ENCODE data around the gene ADCY1. TPM values are rescaled to one million over a fixed set of nuclear protein-coding genes. Genes with fewer than 3 reads are reported as not detected.
"Not testable (repeated sequence)": the region's sequence is repeated elsewhere in the genome, so short reads cannot be mapped to it uniquely, and the experiment has no call there.

Gene ADCY1
- total RNA-seq (not detected), polyA plus RNA-seq (under 1 TPM in 2 of 3 donors, not detected in 1; 0.02 to 0.04 TPM), total RNA-seq (0 to 0.26 (median 0) reads per million in 6 experiments)

DNA sequence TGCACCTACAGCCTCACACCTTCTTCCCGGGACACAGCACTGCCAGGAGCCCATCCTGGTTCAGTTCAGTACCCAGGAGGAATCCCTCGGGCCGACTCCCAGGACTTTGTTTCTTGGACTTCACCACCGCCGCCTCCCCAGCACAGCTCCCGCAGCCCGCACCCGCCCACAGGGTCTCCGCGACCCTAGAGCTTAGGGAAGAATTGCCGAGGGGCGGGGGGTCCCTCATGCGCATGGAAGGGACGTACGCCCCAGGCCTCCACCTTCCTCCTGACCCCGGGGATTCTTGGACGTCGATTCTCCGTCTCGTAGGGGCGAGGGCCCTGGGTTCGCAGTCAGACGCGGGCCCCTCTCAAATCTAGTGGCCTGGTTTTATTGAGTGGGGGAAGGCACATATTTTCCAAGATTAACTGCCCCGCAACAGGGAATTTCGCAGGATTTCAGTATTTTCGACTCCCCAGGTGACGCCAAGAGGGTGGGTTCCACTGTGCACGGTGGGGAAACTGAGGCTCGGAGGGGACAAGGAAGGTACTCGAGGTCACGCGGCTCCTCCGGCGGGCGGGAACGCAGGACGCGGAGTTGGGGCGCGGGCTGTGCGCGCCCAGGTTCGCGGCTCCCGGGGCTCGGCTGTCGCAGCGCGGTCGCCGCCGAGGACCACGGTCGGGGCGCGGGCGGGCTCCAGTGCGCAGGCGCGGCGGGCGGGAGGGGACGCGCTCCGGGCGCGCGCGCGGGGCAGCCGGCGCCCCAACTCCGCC is at the start of gene ADCY1:
Gene ADCY1, plus strand, starts transcription at position 708 of the 755 bp plus-strand sequence. CDS start 176 bp downstream, outside the sequence.
- ATAC-seq = no peak
- Mint-ChIP-seq H3K4me1 (peaks cover 0 to 11% (median 2%) of the 10 kb centered on the region in 4 donors), H3K9me3 (peaks cover 0 to 2% (median 0%) of the 10 kb centered on the region in 9 donors), H3K27me3 (peaks cover 18 to 55% (median 34%) of the 10 kb centered on the region in 5 donors), H3K27ac (no peak within 1 kb of the TSS), H3K4me3 (peak within 1 kb of the TSS in 7 of 10 donors; percentile 41 to 58 (median 48)), H3K36me3 (peaks cover 0 to 7% (median 0%) of the 10 kb centered on the region in 3 donors)
- no peak for DNase-seq
- POLR2A ChIA-PET = no interaction called here

DNA sequence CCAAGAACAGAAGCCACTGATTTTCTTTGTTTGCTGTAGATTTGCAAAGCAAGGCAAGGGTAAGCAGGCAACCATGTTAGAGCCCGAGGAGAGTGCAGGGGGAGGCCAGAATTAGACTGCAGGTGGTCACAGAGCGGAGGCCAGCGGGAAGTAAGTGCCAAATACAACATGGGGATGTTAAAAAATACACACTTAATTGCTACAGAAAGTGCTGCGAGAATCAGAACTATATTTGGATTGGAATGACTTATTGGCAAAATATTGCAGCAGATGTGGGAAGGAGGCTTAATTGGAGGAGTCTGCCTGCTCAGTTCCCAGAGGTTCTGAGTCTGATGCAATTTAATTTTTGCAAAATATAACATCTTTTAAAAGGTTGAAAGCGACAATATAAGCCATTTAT is 49.7 kb upstream of the ADCY1 start:
- H3K9me3 Mint-ChIP-seq = peaks cover 0 to 7% (median 2%) of the 10 kb centered on the region in 9 donors
- no peaks in the 10 kb centered on the region for H3K36me3 Mint-ChIP-seq
- no peaks in the 10 kb centered on the region for H3K4me1 Mint-ChIP-seq
- H3K27ac Mint-ChIP-seq = no peak overlapping the region
- ATAC-seq (no peak), DNase-seq (no peak)
- no peak overlapping the region for H3K4me3 Mint-ChIP-seq
- POLR2A ChIA-PET = no interaction called here
- H3K27me3 Mint-ChIP-seq = peaks cover 4 to 21% (median 10%) of the 10 kb centered on the region in 5 donors

- no peak overlapping the region for H3K4me3 Mint-ChIP-seq
- no peak for ATAC-seq
Observed at GRCh38 chr7:45525057-45525456, 49.1 kb upstream of the ADCY1 start.

DNA sequence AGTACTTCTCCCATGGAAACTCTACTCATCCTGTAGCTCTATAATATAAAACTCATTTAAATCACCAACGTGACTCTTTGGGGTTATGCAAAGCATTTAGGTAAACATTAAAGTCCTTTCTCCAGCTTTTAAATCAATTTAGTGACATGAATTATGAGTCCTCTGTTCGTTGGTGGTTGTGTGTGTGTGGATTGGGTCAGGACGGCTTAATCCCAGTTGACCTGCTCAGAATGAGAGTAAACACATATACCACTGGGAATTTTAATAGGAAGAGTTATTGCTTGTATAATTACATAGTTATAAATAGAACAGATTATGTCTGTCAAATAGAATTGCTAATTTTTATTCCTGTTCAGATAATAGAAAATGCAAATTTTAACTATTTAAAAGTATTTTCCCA is 30.7 kb upstream of the ADCY1 start:
- Mint-ChIP-seq H3K4me3 (no peak overlapping the region), H3K9me3 (peaks cover 0 to 25% (median 11%) of the 10 kb centered on the region in 9 donors), H3K4me1 (no peaks in the 10 kb centered on the region), H3K27ac (no peak overlapping the region), H3K27me3 (peaks cover 0 to 9% (median 4%) of the 10 kb centered on the region in 5 donors), H3K36me3 (peaks cover 0 to 6% (median 0%) of the 10 kb centered on the region in 3 donors)
- POLR2A ChIA-PET = no interaction called here
- DNase-seq (no peak), ATAC-seq (no peak)

More at GRCh38 chr7:45525057-45525456, 49.1 kb upstream of the ADCY1 start:
- Mint-ChIP-seq H3K27me3 (peaks cover 4 to 21% (median 10%) of the 10 kb centered on the region in 5 donors), H3K36me3 (no peaks in the 10 kb centered on the region), H3K4me1 (no peaks in the 10 kb centered on the region), H3K9me3 (peaks cover 0 to 5% (median 0%) of the 10 kb centered on the region in 9 donors), H3K27ac (no peak overlapping the region)
- POLR2A ChIA-PET = no interaction called here
- no peak for DNase-seq

DNA sequence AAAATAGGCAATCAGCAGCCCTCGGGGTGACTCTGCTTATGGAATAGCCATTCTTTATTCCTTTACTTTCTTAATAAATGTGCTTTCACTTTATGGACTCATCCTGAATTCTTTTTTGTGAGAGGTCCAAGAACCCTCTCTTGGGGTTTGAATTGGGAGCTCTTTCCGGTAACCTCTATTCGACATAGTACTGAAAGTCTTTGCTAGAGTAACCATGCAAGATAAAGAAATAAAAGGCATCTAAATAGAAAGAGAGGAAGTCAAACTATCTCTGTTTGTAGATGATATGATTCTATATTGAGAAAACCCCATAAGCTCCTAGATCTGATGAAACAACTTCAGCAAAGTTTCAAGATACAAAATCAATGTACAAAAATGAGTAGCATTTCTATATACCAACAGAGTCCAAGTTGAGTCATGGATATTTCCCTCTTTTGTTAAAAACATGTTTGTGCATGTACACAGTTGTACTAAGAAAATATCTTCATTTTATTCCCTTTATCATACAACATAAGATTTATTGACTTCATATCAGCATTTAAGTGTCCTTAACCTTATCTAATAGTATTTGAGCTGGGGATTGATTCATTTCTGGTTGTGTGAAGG is 29.0 kb upstream of the ADCY1 start:
- H3K9me3 Mint-ChIP-seq, H3K36me3 Mint-ChIP-seq, H3K27me3 Mint-ChIP-seq, POLR2A ChIA-PET, H3K4me3 Mint-ChIP-seq, H3K27ac Mint-ChIP-seq, H3K4me1 Mint-ChIP-seq, DNase-seq, ATAC-seq: not testable (repeated sequence)

DNA sequence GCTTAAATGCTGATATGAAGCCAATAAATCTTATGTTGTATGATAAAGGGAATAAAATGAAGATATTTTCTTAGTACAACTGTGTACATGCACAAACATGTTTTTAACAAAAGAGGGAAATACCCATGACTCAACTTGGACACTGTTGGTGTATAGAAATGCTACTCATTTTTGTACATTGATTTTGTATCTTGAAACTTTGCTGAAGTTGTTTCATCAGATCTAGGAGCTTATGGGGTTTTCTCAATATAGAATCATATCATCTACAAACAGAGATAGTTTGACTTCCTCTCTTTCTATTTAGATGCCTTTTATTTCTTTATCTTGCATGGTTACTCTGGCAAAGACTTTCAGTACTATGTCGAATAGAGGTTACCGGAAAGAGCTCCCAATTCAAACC is 25.3 kb upstream of the ADCY1 start:
- H3K36me3 Mint-ChIP-seq, H3K4me3 Mint-ChIP-seq, H3K27ac Mint-ChIP-seq, ATAC-seq, H3K27me3 Mint-ChIP-seq, POLR2A ChIA-PET, H3K4me1 Mint-ChIP-seq, H3K9me3 Mint-ChIP-seq, DNase-seq: not testable (repeated sequence)

GRCh38 chr7:45563401-45563800 is 10.8 kb upstream of the ADCY1 start:
- H3K27ac Mint-ChIP-seq = no peak overlapping the region
- DNase-seq = no peak
- peaks cover 0 to 5% (median 0%) of the 10 kb centered on the region in 3 donors for H3K36me3 Mint-ChIP-seq
- peaks cover 0 to under 1% (median 0%) of the 10 kb centered on the region in 4 donors for H3K4me1 Mint-ChIP-seq
- peaks cover 6 to 54% (median 14%) of the 10 kb centered on the region in 5 donors for H3K27me3 Mint-ChIP-seq
- H3K4me3 Mint-ChIP-seq = no peak overlapping the region
- POLR2A ChIA-PET = no interaction called here
- no peak for ATAC-seq
- peaks cover 0 to 17% (median 5%) of the 10 kb centered on the region in 9 donors for H3K9me3 Mint-ChIP-seq

GRCh38 chr7:45563941-45564461 is 10.2 kb upstream of the ADCY1 start:
- DNase-seq (no peak), ATAC-seq (no peak)
- peaks cover 0 to 17% (median 5%) of the 10 kb centered on the region in 9 donors for H3K9me3 Mint-ChIP-seq
- H3K4me1 Mint-ChIP-seq = peaks cover 0 to 2% (median 0%) of the 10 kb centered on the region in 4 donors
- peaks cover 6 to 54% (median 15%) of the 10 kb centered on the region in 5 donors for H3K27me3 Mint-ChIP-seq
- H3K4me3 Mint-ChIP-seq = no peak overlapping the region
- H3K27ac Mint-ChIP-seq = no peak overlapping the region
- peaks cover 0 to 5% (median 0%) of the 10 kb centered on the region in 3 donors for H3K36me3 Mint-ChIP-seq
- POLR2A ChIA-PET = no interaction called here

- no peak for DNase-seq
- POLR2A ChIA-PET = no interaction called here
Observed at GRCh38 chr7:45564485-45564884, 9.7 kb upstream of the ADCY1 start.

GRCh38 chr7:45564886-45565455 is 9.2 kb upstream of the ADCY1 start:
- POLR2A ChIA-PET = no interaction called here

More at GRCh38 chr7:45564485-45564884, 9.7 kb upstream of the ADCY1 start:
- Mint-ChIP-seq H3K36me3 (peaks cover 0 to 5% (median 0%) of the 10 kb centered on the region in 3 donors), H3K4me3 (no peak overlapping the region), H3K4me1 (peaks cover 0 to 2% (median 0%) of the 10 kb centered on the region in 4 donors), H3K27me3 (peaks cover 6 to 54% (median 15%) of the 10 kb centered on the region in 5 donors), H3K9me3 (peaks cover 0 to 15% (median 5%) of the 10 kb centered on the region in 9 donors), H3K27ac (no peak overlapping the region)
- no peak for ATAC-seq

GRCh38 chr7:45566386-45566785 is 7.8 kb upstream of the ADCY1 start:
- no peak for DNase-seq
- Mint-ChIP-seq H3K27me3 (peaks cover 9 to 66% (median 16%) of the 10 kb centered on the region in 5 donors), H3K4me1 (peaks cover 0 to 2% (median 0%) of the 10 kb centered on the region in 4 donors), H3K4me3 (no peak overlapping the region), H3K36me3 (no peaks in the 10 kb centered on the region), H3K27ac (no peak overlapping the region), H3K9me3 (peaks cover 0 to 2% (median 0%) of the 10 kb centered on the region in 9 donors)
- no peak for ATAC-seq
- POLR2A ChIA-PET = no interaction called here

More at GRCh38 chr7:45564886-45565455, 9.2 kb upstream of the ADCY1 start:
- H3K4me3 Mint-ChIP-seq = no peak overlapping the region
- H3K9me3 Mint-ChIP-seq = peaks cover 0 to 10% (median 2%) of the 10 kb centered on the region in 9 donors
- H3K36me3 Mint-ChIP-seq = peaks cover 0 to 3% (median 0%) of the 10 kb centered on the region in 3 donors
- H3K27me3 Mint-ChIP-seq = peaks cover 6 to 57% (median 11%) of the 10 kb centered on the region in 5 donors
- no peak overlapping the region for H3K27ac Mint-ChIP-seq
- peaks cover 0 to 2% (median 0%) of the 10 kb centered on the region in 4 donors for H3K4me1 Mint-ChIP-seq
- ATAC-seq = no peak
- DNase-seq = no peak

- H3K4me1 Mint-ChIP-seq = peaks cover 0 to 2% (median 0%) of the 10 kb centered on the region in 4 donors
- DNase-seq (no peak), ATAC-seq (no peak)
- H3K27me3 Mint-ChIP-seq = peaks cover 13 to 69% (median 19%) of the 10 kb centered on the region in 5 donors
- POLR2A ChIA-PET = no interaction called here
- H3K9me3 Mint-ChIP-seq = peaks cover 0 to 2% (median 0%) of the 10 kb centered on the region in 9 donors
- no peaks in the 10 kb centered on the region for H3K36me3 Mint-ChIP-seq
- H3K4me3 Mint-ChIP-seq = no peak overlapping the region
- H3K27ac Mint-ChIP-seq = no peak overlapping the region
Observed at GRCh38 chr7:45566961-45567360, 7.2 kb upstream of the ADCY1 start.
